H1 (cell line): ENCODE results near the gene RGS13. TPM values are rescaled to one million over a fixed set of nuclear protein-coding genes. Genes with fewer than 3 reads are reported as not detected.

ENCODE experiments used
- CTCF ChIA-PET: fragments of 300-600 bp; sonication (Branson Sonifier 250); formaldehyde crosslinking; loops from one replicate; lab custom pipeline; 2021; ENCODE audit not compliant: partially characterized antibody; lab: Charles Lee
- POLR2A ChIA-PET: fragments of 300-600 bp; sonication (Branson Sonifier 250); formaldehyde crosslinking; loops from one replicate; lab custom pipeline; 2021; ENCODE audit warnings: inconsistent platforms; ENCODE audit not compliant: partially characterized antibody; lab: Charles Lee
- DNase-seq, 2 experiments: peaks; one replicate each; pipeline versions ENCODE4 v3.0.0 to v3.0.0-alpha.2; 2010 to 2022; ENCODE audit warnings: low spot score in 2 of 2, low read depth in 1 of 2, mixed read lengths in 1 of 2
- FAIRE-seq: peaks from 2 replicates; lab custom pipeline; 2011; peaks lifted over from hg19 to GRCh38; lab: Jason Lieb, UNC
- H2AFZ ChIP-seq: 2 replicates; pipeline ENCODE4 v1.8.1; 2012; ENCODE audit warnings: low read length, inconsistent platforms
- H2AK5ac ChIP-seq: 2 replicates; pipeline ENCODE4 v1.6.1; 2013; ENCODE audit warnings: low read depth, low read length
- H2BK120ac ChIP-seq: replicated peaks from 2 replicates; pipeline ENCODE3; 2013; ENCODE audit warnings: low read depth, low read length, inconsistent platforms
- H2BK12ac ChIP-seq: 2 replicates; pipeline ENCODE4 v1.6.1; 2013; ENCODE audit warnings: low read depth, low read length
- H2BK15ac ChIP-seq: 2 replicates; pipeline ENCODE4 v1.6.1; 2013; ENCODE audit warnings: low read length
- H2BK20ac ChIP-seq: 2 replicates; pipeline ENCODE4 v1.6.1; 2013; ENCODE audit warnings: low read length
- H2BK5ac ChIP-seq: 2 replicates; pipeline ENCODE4 v1.6.1; 2013; ENCODE audit warnings: low read depth, low read length
- H3K14ac ChIP-seq: 2 replicates; pipeline ENCODE4 v1.6.1; 2013; ENCODE audit warnings: inconsistent platforms; ENCODE audit not compliant: insufficient read length
- H3K18ac ChIP-seq: 2 replicates; pipeline ENCODE4 v1.6.1; 2013; ENCODE audit warnings: low read length; ENCODE audit errors: extremely low read depth
- H3K23ac ChIP-seq: 2 replicates; pipeline ENCODE4 v1.6.1; 2013; ENCODE audit warnings: inconsistent platforms; ENCODE audit not compliant: insufficient read length
- H3K23me2 ChIP-seq: 2 replicates; pipeline ENCODE4 v1.6.1; 2013; ENCODE audit warnings: low read depth, low read length
- H3K27ac ChIP-seq: 2 replicates; pipeline ENCODE4 v1.6.1; 2011; ENCODE audit warnings: low read depth, low read length, inconsistent platforms
- H3K27me3 ChIP-seq, 4 experiments: replicated peaks in 1 of 4; 1 replicate in 1 of 4; 2 replicates in 3 of 4; pipeline versions ENCODE4 v1.6.1 to v1.8.1; 2011 to 2013; ENCODE audit warnings: low read length in 3 of 4, mild to moderate bottlenecking in 3 of 4, inconsistent platforms in 2 of 4, mixed read lengths in 2 of 4, moderate library complexity in 1 of 4; ENCODE audit not compliant: control insufficient read depth in 3 of 4, insufficient read depth in 3 of 4; ENCODE audit errors: extremely low read depth in 1 of 4
- H3K36me3 ChIP-seq, 4 experiments: 2 replicates each; pipeline versions ENCODE4 v1.6.1 to v1.8.1; 2011 to 2013; ENCODE audit warnings: mild to moderate bottlenecking in 4 of 4, low read length in 3 of 4, moderate library complexity in 2 of 4, control low read depth in 1 of 4, inconsistent platforms in 1 of 4; ENCODE audit not compliant: insufficient read depth in 4 of 4, control insufficient read depth in 2 of 4
- H3K4ac ChIP-seq: replicated peaks from 2 replicates; pipeline ENCODE3; 2013; ENCODE audit warnings: low read length, low read depth, mixed read lengths, inconsistent platforms; ENCODE audit not compliant: insufficient read length
- H3K4me1 ChIP-seq, 4 experiments: replicated peaks in 1 of 4; 1 replicate in 1 of 4; 2 replicates in 3 of 4; pipeline versions ENCODE4 v1.6.1 to v1.8.1; 2011 to 2013; ENCODE audit warnings: low read length in 3 of 4, inconsistent platforms in 2 of 4, mixed read lengths in 1 of 4; ENCODE audit not compliant: insufficient read depth in 4 of 4, control insufficient read depth in 3 of 4
- H3K4me2 ChIP-seq, 2 experiments: 2 replicates each; pipeline versions ENCODE4 v1.6.1 to v1.8.1; 2011 to 2013; ENCODE audit warnings: low read depth in 2 of 2, low read length in 2 of 2, control low read depth in 1 of 2, inconsistent platforms in 1 of 2, mild to moderate bottlenecking in 1 of 2; ENCODE audit not compliant: insufficient read depth in 1 of 2
- H3K4me3 ChIP-seq, 4 experiments: fragments of 200-600, 300-600 bp in 1 of 4; sonication (generic), shearing (Covaris generic), sonication (Bioruptor Twin) in 1 of 4; 2 replicates each; pipeline versions ENCODE4 v1.5.1 to v1.8.1; 2011 to 2016; ENCODE audit warnings: low read length in 4 of 4, low read depth in 3 of 4, control low read depth in 2 of 4, inconsistent platforms in 2 of 4, mild to moderate bottlenecking in 2 of 4, mixed read lengths in 1 of 4, moderate library complexity in 1 of 4; ENCODE audit not compliant: insufficient read depth in 2 of 4; ENCODE audit errors: extremely low read depth in 1 of 4
- H3K56ac ChIP-seq: replicated peaks from 2 replicates; pipeline ENCODE3; 2013; ENCODE audit warnings: low read depth, mild to moderate bottlenecking, mixed read lengths, low read length, inconsistent platforms; ENCODE audit not compliant: insufficient read length
- H3K79me1 ChIP-seq: 2 replicates; pipeline ENCODE4 v1.6.1; 2013; ENCODE audit warnings: low read depth, low read length, control low read depth
- H3K79me2 ChIP-seq, 2 experiments: 2 replicates each; pipeline versions ENCODE4 v1.6.1 to v1.8.1; 2012 to 2013; ENCODE audit warnings: low read length in 2 of 2, mild to moderate bottlenecking in 2 of 2, inconsistent platforms in 1 of 2; ENCODE audit not compliant: insufficient read depth in 2 of 2, control insufficient read depth in 1 of 2
- H3K9ac ChIP-seq, 4 experiments: replicated peaks in 1 of 4; 1 replicate in 1 of 4; 2 replicates in 3 of 4; pipeline versions ENCODE4 v1.6.1 to v1.8.1; 2011 to 2013; ENCODE audit warnings: low read depth in 3 of 4, low read length in 3 of 4, control low read depth in 2 of 4, mild to moderate bottlenecking in 2 of 4, moderate library complexity in 2 of 4, inconsistent platforms in 1 of 4; ENCODE audit errors: extremely low read depth in 1 of 4
- H3K9me3 ChIP-seq, 2 experiments: 2 replicates each; pipeline versions ENCODE4 v1.6.1 to v1.8.1; 2012 to 2013; ENCODE audit warnings: mild to moderate bottlenecking in 2 of 2, moderate library complexity in 2 of 2, control low read depth in 1 of 2, inconsistent platforms in 1 of 2, low read depth in 1 of 2, low read length in 1 of 2, mixed read lengths in 1 of 2; ENCODE audit not compliant: insufficient read depth in 2 of 2
- H4K20me1 ChIP-seq, 2 experiments: replicated peaks in 1 of 2; 2 replicates each; pipeline versions ENCODE3 to v1.8.1; 2011 to 2013; ENCODE audit warnings: inconsistent platforms in 2 of 2, low read length in 2 of 2, mild to moderate bottlenecking in 1 of 2; ENCODE audit not compliant: insufficient read depth in 2 of 2, control insufficient read depth in 1 of 2
- H4K5ac ChIP-seq: 2 replicates; pipeline ENCODE4 v1.6.1; 2013; ENCODE audit warnings: low read length, low read depth, mixed read lengths, inconsistent platforms; ENCODE audit not compliant: insufficient read length
- H4K8ac ChIP-seq: 2 replicates; pipeline ENCODE4 v1.8.0; 2013; ENCODE audit warnings: mild to moderate bottlenecking, moderate library complexity, low read length, inconsistent platforms; ENCODE audit not compliant: insufficient read depth; ENCODE audit errors: extremely low read depth
- H4K91ac ChIP-seq: replicated peaks from 2 replicates; pipeline ENCODE3; 2013; ENCODE audit warnings: low read length, mixed read lengths, inconsistent platforms; ENCODE audit not compliant: insufficient read length
- BRCA1 ChIP-seq: IDR thresholded peaks from 2 replicates; pipeline ENCODE4 v1.6.1; 2012; ENCODE audit warnings: low read depth, low read length, improper control_type of control experiment
- CREB1 ChIP-seq: IDR thresholded peaks from 2 replicates; pipeline ENCODE4 v1.6.1; 2012; ENCODE audit warnings: inconsistent platforms
- WGBS, 2 experiments: shearing (Covaris generic) in 1 of 2; methylation state at CpG; one replicate each; pipeline versions ENCODE4 v1.1.6 to v1.1.7; 2013 to 2015; ENCODE audit warnings: low lambda C conversion rate in 2 of 2, mixed read lengths in 2 of 2, inconsistent platforms in 1 of 2, low coverage in 1 of 2, missing lambda C conversion rate in 1 of 2; ENCODE audit not compliant: insufficient replicate concordance in 2 of 2, insufficient coverage in 1 of 2, insufficient read length in 1 of 2; ENCODE audit errors: extremely low coverage in 1 of 2, missing lambda C conversion rate in 1 of 2; 5-methylcytosine and 5-hydroxymethylcytosine counted together
- polyA plus RNA-seq, 7 experiments: library from polyadenylated mRNA; depleted of rRNA in 3 of 7; stranded (reverse) in 5 of 7; unstranded in 2 of 7; fragments of >200 nt in 5 of 7; fragments of 200-250 nt in 2 of 7; gene quantifications; 1 replicate in 5 of 7; 2 replicates in 1 of 7; 4 replicates in 1 of 7; pipeline versions ENCODE4 v1.2.1 to v1.2.3, GENCODE V29; 2011 to 2013; ENCODE audit warnings: missing spikeins in 2 of 7, mixed read lengths in 2 of 7
- total RNA-seq: library from RNA; stranded (reverse); fragmentation: NEBNext Ultra II Directional; extraction: Animal tissue kit (Norgen Biotek cat#: 25700); gene quantifications from 2 replicates; pipeline ENCODE4 v1.2.1, GENCODE V29; 2021

Gene RGS13
- total and polyA plus RNA-seq, 2 of the 8 experiments (the other 6 are each of a cell fraction or from before 2014, with no cell fraction given): not detected

GRCh38 chr1:192709544-192709943 is 73.6 kb downstream of the RGS13 start:
- no peak for TF ChIP-seq CREB1
- TF ChIP-seq BRCA1: no peak
- no peaks in the 10 kb centered on the region for H3K27me3 ChIP-seq
- whole genome bisulfite sequencing, 2 experiments: 90% methylated on average over 2 of the region's 2 CpGs; no CpG with 5 or more reads in 1 of the 2 experiments
- peaks cover 0 to 2% (median 0%) of the 10 kb centered on the region in 4 experiments; a peak in 1 of 7 replicates for H3K4me1 ChIP-seq
- FAIRE-seq (no peak), DNase-seq (no peak)
- POLR2A ChIA-PET: interaction anchor here (0.6 kb wide), 1 partner anchor 11 kb away, joined by 3 read pairs; no protein-coding TSS in a partner anchor
- H3K36me3 ChIP-seq: no peaks in the 10 kb centered on the region
- CTCF ChIA-PET: no interaction called here
- no peak overlapping the region for H3K4me2 ChIP-seq
- H4K20me1 ChIP-seq: no peaks in the 10 kb centered on the region
- no peaks in the 10 kb centered on the region for H3K9me3 ChIP-seq
- no peak overlapping the region for H3K14ac ChIP-seq
- H4K91ac ChIP-seq: no peak overlapping the region
- no peak overlapping the region for H2BK12ac ChIP-seq
- no peak overlapping the region for H3K27ac ChIP-seq
- H2BK5ac ChIP-seq: no peak overlapping the region
- no peak overlapping the region for H3K56ac ChIP-seq
- H2BK120ac ChIP-seq: no peak overlapping the region
- no peak overlapping the region for H3K4ac ChIP-seq
- H3K79me2 ChIP-seq: no peaks in the 10 kb centered on the region
- no peak overlapping the region for H3K9ac ChIP-seq
- H4K5ac ChIP-seq: no peak overlapping the region
- H2BK20ac ChIP-seq: no peak overlapping the region
- no peak overlapping the region for H3K23ac ChIP-seq
- no peak overlapping the region for H3K18ac ChIP-seq
- no peak overlapping the region for H2BK15ac ChIP-seq
- H4K8ac ChIP-seq: no peak overlapping the region
- no peak overlapping the region for H3K4me3 ChIP-seq
- H3K79me1 ChIP-seq: no peaks in the 10 kb centered on the region
- no peak overlapping the region for H2AK5ac ChIP-seq
- no peak overlapping the region; the same call in 1 of the 2 replicates for H2AFZ ChIP-seq
- H3K23me2 ChIP-seq: no peaks in the 10 kb centered on the region

Other genes with a start within 250 kb of the RGS13 start
- not detected in 2 replicates for gene RGS1, start 60.4 kb upstream of the RGS13 start, total RNA-seq
- not detected in 2 replicates for gene RGS1, start 60.4 kb upstream of the RGS13 start, polyA plus RNA-seq (2011; rRNA removed)
- gene RGS2, start 172.9 kb downstream of the RGS13 start, total RNA-seq: 16.6 and 17.0 TPM in 2 replicates
- gene RGS2, start 172.9 kb downstream of the RGS13 start, polyA plus RNA-seq (2011; rRNA removed): 4.4 and 9.1 TPM in 2 replicates